IPS-15b (cell line): Measurements from ENCODE around the gene CGGBP1.
"Not testable (repeated sequence)": the region's sequence is repeated elsewhere in the genome, so short reads cannot be mapped to it uniquely, and the experiment has no call there.

Experiments used
- H3K27me3 ChIP-seq: one replicate; pipeline ENCODE4 v1.6.1; 2013; ENCODE audit warnings: low read length; ENCODE audit not compliant: control insufficient read depth, insufficient read depth
- H3K36me3 ChIP-seq: one replicate; pipeline ENCODE4 v1.6.1; 2013; ENCODE audit warnings: low read length; ENCODE audit not compliant: control insufficient read depth, insufficient read depth
- H3K4me1 ChIP-seq: one replicate; pipeline ENCODE4 v1.6.1; 2013; ENCODE audit warnings: mild to moderate bottlenecking, low read length; ENCODE audit not compliant: control insufficient read depth, insufficient read depth
- H3K4me3 ChIP-seq: one replicate; pipeline ENCODE4 v1.5.1; 2013; ENCODE audit warnings: low read depth, low read length
- H3K9ac ChIP-seq: one replicate; pipeline ENCODE4 v1.6.1; 2013; ENCODE audit warnings: low read depth, mild to moderate bottlenecking, low read length
- H3K9me3 ChIP-seq: one replicate; pipeline ENCODE4 v1.6.1; 2013; ENCODE audit warnings: mild to moderate bottlenecking, low read length; ENCODE audit not compliant: control insufficient read depth, insufficient read depth

Gene CGGBP1

GRCh38 chr3:88033079-88033478 lies 25.7 kb downstream of the CGGBP1 start:
- H3K4me3 ChIP-seq, result no peak overlapping the region
- no peak overlapping the region for H3K9ac ChIP-seq
- H3K4me1 ChIP-seq, result no peaks in the 10 kb centered on the region
- no peaks in the 10 kb centered on the region for H3K36me3 ChIP-seq
- no peaks in the 10 kb centered on the region for H3K27me3 ChIP-seq
- H3K9me3 ChIP-seq, result no peaks in the 10 kb centered on the region

DNA sequence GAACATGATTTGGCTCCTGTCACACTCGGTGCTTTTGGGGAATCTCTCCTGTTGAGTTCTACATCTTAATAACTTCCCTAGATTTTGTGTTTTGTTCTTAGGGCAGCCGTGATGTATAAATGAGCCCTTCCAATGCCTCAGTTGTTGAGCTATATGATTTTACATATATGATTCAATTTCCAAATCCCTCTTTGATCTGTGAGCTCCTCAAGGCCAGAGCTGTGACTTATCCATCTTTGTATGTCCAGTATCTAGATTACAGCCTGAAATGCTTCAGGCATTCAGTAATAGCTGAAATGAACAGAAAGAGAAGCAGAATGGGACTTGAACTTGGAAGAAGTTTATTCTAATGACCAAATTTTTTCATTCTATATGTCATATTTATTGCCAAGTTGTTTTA lies 26.6 kb downstream of the CGGBP1 start:
- no peaks in the 10 kb centered on the region for H3K27me3 ChIP-seq
- H3K9me3 ChIP-seq, result no peaks in the 10 kb centered on the region
- H3K4me1 ChIP-seq, result no peaks in the 10 kb centered on the region
- no peak overlapping the region for H3K9ac ChIP-seq
- no peak overlapping the region for H3K4me3 ChIP-seq
- no peaks in the 10 kb centered on the region for H3K36me3 ChIP-seq

DNA sequence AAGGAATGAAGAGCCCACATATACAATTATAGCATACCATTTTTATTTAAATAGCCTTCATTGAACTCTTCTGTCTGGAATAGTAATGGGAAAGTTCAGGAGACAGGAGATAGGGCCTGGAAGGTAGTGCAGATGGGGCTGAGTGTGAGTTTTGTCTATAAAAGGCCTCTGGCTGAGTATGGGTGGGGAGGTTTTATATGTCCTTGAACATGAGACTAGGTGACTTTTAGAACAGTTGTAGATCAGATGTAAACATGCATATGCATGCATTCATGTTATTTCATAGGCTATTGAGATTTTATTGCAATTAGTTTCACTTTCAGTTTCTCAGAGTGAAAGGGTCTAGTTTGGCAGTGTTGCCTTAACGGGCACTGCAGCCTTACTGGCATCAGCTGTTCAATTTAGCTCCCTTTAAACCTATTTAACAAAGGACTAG lies 27.1 kb downstream of the CGGBP1 start:
- Histone ChIP-seq H3K27me3 (no peaks in the 10 kb centered on the region), H3K4me3 (no peak overlapping the region), H3K4me1 (no peaks in the 10 kb centered on the region), H3K36me3 (no peaks in the 10 kb centered on the region), H3K9ac (no peak overlapping the region), H3K9me3 (no peaks in the 10 kb centered on the region)

- Histone ChIP-seq H3K4me3 (no peak overlapping the region), H3K27me3 (no peaks in the 10 kb centered on the region), H3K36me3 (no peaks in the 10 kb centered on the region), H3K9me3 (no peaks in the 10 kb centered on the region), H3K4me1 (no peaks in the 10 kb centered on the region), H3K9ac (no peak overlapping the region)
These were observed 28.6 kb downstream of the CGGBP1 start for GRCh38 chr3:88030210-88030609.

DNA sequence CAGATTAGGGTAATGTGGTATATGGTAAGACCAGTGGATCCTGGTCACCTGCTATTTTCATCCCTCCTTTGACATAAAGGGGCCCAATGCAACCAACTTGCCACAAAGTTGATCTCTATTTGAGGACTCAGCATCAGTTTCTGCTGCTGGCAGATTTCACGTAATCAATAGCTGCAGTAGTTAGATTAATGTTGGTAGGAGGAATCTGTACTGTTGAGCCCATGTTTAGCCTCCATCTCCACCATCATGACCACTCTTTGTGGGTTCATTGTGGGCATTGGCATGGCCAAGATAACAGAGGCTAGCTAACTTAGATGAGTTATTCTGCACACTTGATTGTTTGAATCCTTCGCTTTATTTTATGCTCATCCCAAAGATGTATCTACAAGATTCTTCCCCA lies 29.9 kb downstream of the CGGBP1 start:
- H3K9ac ChIP-seq, result no peak overlapping the region
- H3K4me3 ChIP-seq, result no peak overlapping the region
- H3K27me3 ChIP-seq, result no peaks in the 10 kb centered on the region
- no peaks in the 10 kb centered on the region for H3K4me1 ChIP-seq
- no peaks in the 10 kb centered on the region for H3K9me3 ChIP-seq
- no peaks in the 10 kb centered on the region for H3K36me3 ChIP-seq

- H3K36me3 ChIP-seq, result no peaks in the 10 kb centered on the region
- no peak overlapping the region for H3K9ac ChIP-seq
- H3K4me3 ChIP-seq, result no peak overlapping the region
- no peaks in the 10 kb centered on the region for H3K27me3 ChIP-seq
- no peaks in the 10 kb centered on the region for H3K9me3 ChIP-seq
- no peaks in the 10 kb centered on the region for H3K4me1 ChIP-seq
These were observed 33.7 kb downstream of the CGGBP1 start for GRCh38 chr3:88025001-88025552.

DNA sequence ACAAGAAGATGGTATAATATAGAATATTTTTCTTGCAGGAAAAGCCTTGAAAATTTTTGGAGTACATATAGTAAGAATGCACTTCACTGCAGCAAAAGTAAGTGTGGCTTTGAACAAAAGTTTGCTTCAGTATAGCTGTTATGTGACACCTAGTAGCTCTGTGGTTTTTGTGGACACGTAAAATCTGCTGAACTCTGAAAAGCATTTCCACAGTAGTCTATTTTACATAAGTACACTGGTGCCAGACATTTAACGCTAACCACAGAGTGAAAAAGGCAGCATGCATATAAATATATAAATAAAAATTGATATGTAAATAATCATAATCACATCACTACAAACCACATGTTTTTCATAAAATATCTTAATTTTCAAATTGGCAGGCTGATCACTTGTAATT lies 39.8 kb downstream of the CGGBP1 start:
- H3K27me3 ChIP-seq, result no peaks in the 10 kb centered on the region
- H3K9ac ChIP-seq, result no peak overlapping the region
- no peaks in the 10 kb centered on the region for H3K4me1 ChIP-seq
- H3K36me3 ChIP-seq, result no peaks in the 10 kb centered on the region
- H3K9me3 ChIP-seq, result no peaks in the 10 kb centered on the region
- no peak overlapping the region for H3K4me3 ChIP-seq

- H3K27me3 ChIP-seq, H3K9me3 ChIP-seq, H3K36me3 ChIP-seq, H3K4me1 ChIP-seq, H3K4me3 ChIP-seq, H3K9ac ChIP-seq: not testable (repeated sequence)
These were observed 43.1 kb downstream of the CGGBP1 start for GRCh38 chr3:88015656-88016055.

- Histone ChIP-seq H3K36me3 (no peaks in the 10 kb centered on the region), H3K4me1 (no peaks in the 10 kb centered on the region), H3K9ac (no peak overlapping the region), H3K9me3 (no peaks in the 10 kb centered on the region), H3K27me3 (no peaks in the 10 kb centered on the region), H3K4me3 (no peak overlapping the region)
These were observed 45.2 kb downstream of the CGGBP1 start for GRCh38 chr3:88013592-88013991.

DNA sequence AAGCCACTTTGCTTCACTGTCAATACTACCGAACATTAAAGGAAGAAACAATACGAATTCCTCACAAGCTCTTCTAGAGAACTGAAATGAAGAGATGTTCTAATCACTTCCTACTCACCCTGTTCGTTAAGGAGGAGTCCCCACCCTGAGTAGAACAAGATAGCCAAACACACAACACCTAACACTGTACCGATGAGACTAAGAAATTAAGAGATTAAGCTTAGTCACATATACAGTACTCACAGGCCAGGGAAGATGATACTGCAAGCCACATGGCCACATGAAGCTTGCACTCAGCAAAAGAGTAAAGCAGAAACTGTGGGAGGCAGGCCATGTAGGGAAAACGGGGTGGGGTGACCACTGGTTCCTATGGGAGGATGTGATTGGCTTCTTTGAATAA lies 48.0 kb downstream of the CGGBP1 start:
- Histone ChIP-seq H3K4me1 (no peaks in the 10 kb centered on the region), H3K36me3 (no peaks in the 10 kb centered on the region), H3K9me3 (no peaks in the 10 kb centered on the region), H3K27me3 (no peaks in the 10 kb centered on the region), H3K4me3 (no peak overlapping the region), H3K9ac (no peak overlapping the region)

- H3K36me3 ChIP-seq, result no peaks in the 10 kb centered on the region
- no peaks in the 10 kb centered on the region for H3K27me3 ChIP-seq
These were observed 49.7 kb downstream of the CGGBP1 start for GRCh38 chr3:88009066-88009465.

GRCh38 chr3:88005066-88005465 lies 53.7 kb downstream of the CGGBP1 start:
- no peak overlapping the region for H3K9ac ChIP-seq
- no peaks in the 10 kb centered on the region for H3K4me1 ChIP-seq
- no peak overlapping the region for H3K4me3 ChIP-seq
- H3K27me3 ChIP-seq, result no peaks in the 10 kb centered on the region
- no peaks in the 10 kb centered on the region for H3K9me3 ChIP-seq
- no peaks in the 10 kb centered on the region for H3K36me3 ChIP-seq

More at GRCh38 chr3:88009066-88009465, 49.7 kb downstream of the CGGBP1 start:
- no peak overlapping the region for H3K9ac ChIP-seq
- H3K4me1 ChIP-seq, result no peaks in the 10 kb centered on the region
- H3K4me3 ChIP-seq, result no peak overlapping the region
- H3K9me3 ChIP-seq, result no peaks in the 10 kb centered on the region
